Activated T-helper 1 cell treated with anti-CD3 and anti-CD28 coated beads, Interleukin-12 subunit alpha, Interleukin-12 subunit beta, Interleukin-2, Interleukin-4 antibody, amounts not matched to agents 30 ng/mL and 10 ng/mL and 1 ng/mL, durations not matched to agents 14 hours and 24 hours and 36 hours (primary cell): Measurements from ENCODE around the gene ZNF436. TPM values are rescaled to one million over a fixed set of nuclear protein-coding genes. Genes with fewer than 3 reads are reported as not detected.
"Not testable (repeated sequence)": the region's sequence is repeated elsewhere in the genome, so short reads cannot be mapped to it uniquely, and the experiment has no call there.

Experiments used
- DNase-seq: peaks from one replicate; pipeline ENCODE4 v3.0.0; 2021; ENCODE audit warnings: low spot score
- H3K27ac Mint-ChIP-seq: one replicate; pipeline ENCODE4 v1.8.0; 2021; ENCODE audit warnings: mild to moderate bottlenecking, mixed read lengths
- H3K27me3 Mint-ChIP-seq: one replicate; pipeline ENCODE4 v1.8.0; 2022; ENCODE audit warnings: mild to moderate bottlenecking, moderate library complexity, mixed read lengths; ENCODE audit not compliant: insufficient read depth
- H3K36me3 Mint-ChIP-seq: one replicate; pipeline ENCODE4 v1.8.0; 2021; ENCODE audit warnings: low read depth, mixed read lengths
- H3K4me1 Mint-ChIP-seq: one replicate; pipeline ENCODE4 v1.8.0; 2021; ENCODE audit warnings: low read depth, mixed read lengths
- H3K4me3 Mint-ChIP-seq: one replicate; pipeline ENCODE4 v1.8.0; 2021; ENCODE audit warnings: mild to moderate bottlenecking, moderate library complexity, mixed read lengths
- H3K9me3 Mint-ChIP-seq: one replicate; pipeline ENCODE4 v1.8.0; 2021; ENCODE audit warnings: mixed read lengths
- intact Hi-C: fragments of 100-400 bp; cut with micrococcal nuclease; formaldehyde crosslinking; loops from one replicate; pipeline ENCODE4 v1.15.1; 2024
- total RNA-seq: library from RNA; stranded (reverse); gene quantifications from 2 replicates; pipeline ENCODE4 v1.2.3, GENCODE V29; 2022

The ZNF436 gene
- total RNA-seq, 1 donor from 2014 or later: 4.6 TPM

GRCh38 chr1:23310280-23310679 is 59.4 kb downstream of the ZNF436 start:
- H3K9me3 Mint-ChIP-seq, H3K27me3 Mint-ChIP-seq, H3K4me3 Mint-ChIP-seq, H3K27ac Mint-ChIP-seq, DNase-seq, intact Hi-C loops: not testable (repeated sequence)
- peaks cover 42% of the 10 kb centered on the region for H3K36me3 Mint-ChIP-seq
- H3K4me1 Mint-ChIP-seq: peaks cover 17% of the 10 kb centered on the region

Other genes starting within 250 kb of the ZNF436 start
- 23.3 and 27.7 TPM in 2 replicates for gene LUZP1, start 201.0 kb downstream of the ZNF436 start, total RNA-seq
- not detected in 2 replicates for gene HTR1D, start 152.3 kb downstream of the ZNF436 start, total RNA-seq
- gene HNRNPR, start 25.6 kb downstream of the ZNF436 start, total RNA-seq: 241 and 247 TPM in 2 replicates
- 2.0 and 2.6 TPM in 2 replicates for gene TCEA3, start 54.9 kb upstream of the ZNF436 start, total RNA-seq
- not detected in 2 replicates for gene ASAP3, start 114.3 kb upstream of the ZNF436 start, total RNA-seq
- gene E2F2, start 161.4 kb upstream of the ZNF436 start, total RNA-seq: 32.0 and 33.5 TPM in 2 replicates
- gene ID3, start 189.7 kb upstream of the ZNF436 start, total RNA-seq: 20.8 and 22.9 TPM in 2 replicates